HG03159 (cell line): ENCODE data around the gene LDLRAD3.

ENCODE experiments used
- ATAC-seq: cut with Tn5 transposase; IDR thresholded peaks from one replicate; pipeline ENCODE4 v1.9.1; 2021; ENCODE audit warnings: mild to moderate bottlenecking, moderate library complexity; ENCODE audit not compliant: unreplicated experiment

Gene LDLRAD3

GRCh38 chr11:36264011-36264972 lies 320.4 kb downstream of the LDLRAD3 start:
- no peak for ATAC-seq

- no peak for ATAC-seq
These were observed 321.1 kb downstream of the LDLRAD3 start for GRCh38 chr11:36264973-36265344.

- ATAC-seq, result peak; percentile 74
These were observed 322.1 kb downstream of the LDLRAD3 start for GRCh38 chr11:36265793-36266628.

GRCh38 chr11:36266767-36267166 lies 322.9 kb downstream of the LDLRAD3 start:
- ATAC-seq, result no peak

GRCh38 chr11:36268337-36268985 lies 324.6 kb downstream of the LDLRAD3 start:
- ATAC-seq, result no peak

GRCh38 chr11:36270701-36271100 lies 326.8 kb downstream of the LDLRAD3 start:
- ATAC-seq, result no peak

GRCh38 chr11:36271794-36272407 lies 328.0 kb downstream of the LDLRAD3 start:
- ATAC-seq, result no peak

- no peak for ATAC-seq
These were observed 329.2 kb downstream of the LDLRAD3 start for GRCh38 chr11:36273110-36273509.

GRCh38 chr11:36274414-36274813 lies 330.6 kb downstream of the LDLRAD3 start:
- no peak for ATAC-seq

GRCh38 chr11:36278531-36279282 lies 334.8 kb downstream of the LDLRAD3 start:
- ATAC-seq, result no peak

GRCh38 chr11:36280531-36280930 lies 336.7 kb downstream of the LDLRAD3 start:
- no peak for ATAC-seq
